Measurements from ENCODE around the gene APOA5.

The APOA5 gene

GRCh38 chr11:116797816-116798215 is 6.1 kb upstream of the APOA5 start:
- DNase-seq (ENCODE audit: low read depth) = no peak

GRCh38 chr11:116796548-116796947 is 4.9 kb upstream of the APOA5 start:
- no peak for DNase-seq (ENCODE audit: low read depth)

- no peak for DNase-seq (ENCODE audit: low read depth)
Measured at GRCh38 chr11:116794851-116795250, 3.2 kb upstream of the APOA5 start.

- DNase-seq (ENCODE audit: low read depth) = no peak
Measured at GRCh38 chr11:116793772-116794097, 2.1 kb upstream of the APOA5 start.

- DNase-seq (ENCODE audit: low read depth) = no peak
Measured at GRCh38 chr11:116792869-116793771, 1.4 kb upstream of the APOA5 start.

- DNase-seq (ENCODE audit: low read depth) = no peak
Measured at GRCh38 chr11:116792144-116792868, 627 bp upstream of the APOA5 start.

GRCh38 chr11:116791002-116791812 is 472 bp downstream of the APOA5 start:
- peak; percentile 74 for DNase-seq (ENCODE audit: low read depth)

GRCh38 chr11:116790167-116791001 is 1.3 kb downstream of the APOA5 start:
- no peak for DNase-seq (ENCODE audit: low read depth)

- DNase-seq (ENCODE audit: low read depth) = no peak
Measured at GRCh38 chr11:116788975-116789374, 2.7 kb downstream of the APOA5 start.

GRCh38 chr11:116788534-116788933 is 3.1 kb downstream of the APOA5 start:
- DNase-seq (ENCODE audit: low read depth) = no peak

GRCh38 chr11:116787786-116788486 is 3.7 kb downstream of the APOA5 start, which contains the start of gene ZPR1:
Gene ZPR1 (minus strand): TSS chr11:116788023. CDS start chr11:116787990, 33 bp downstream.
- DNase-seq (ENCODE audit: low read depth) = peak; percentile 80

- DNase-seq (ENCODE audit: low read depth) = no peak
Measured at GRCh38 chr11:116787436-116787785, 4.3 kb downstream of the APOA5 start.

GRCh38 chr11:116786966-116787365 is 4.7 kb downstream of the APOA5 start:
- DNase-seq (ENCODE audit: low read depth) = no peak

GRCh38 chr11:116786326-116786725 is 5.4 kb downstream of the APOA5 start:
- no peak for DNase-seq (ENCODE audit: low read depth)

GRCh38 chr11:116782728-116783127 is 9.0 kb downstream of the APOA5 start:
- no peak for DNase-seq (ENCODE audit: low read depth)

- no peak for DNase-seq (ENCODE audit: low read depth)
Measured at GRCh38 chr11:116778556-116778955, 13.1 kb downstream of the APOA5 start.

- no peak for DNase-seq (ENCODE audit: low read depth)
Measured at GRCh38 chr11:116777056-116777455, 14.6 kb downstream of the APOA5 start.

- DNase-seq (ENCODE audit: low read depth) = no peak
Measured at GRCh38 chr11:116776522-116776984, 15.1 kb downstream of the APOA5 start.

GRCh38 chr11:116775975-116776374 is 15.7 kb downstream of the APOA5 start:
- DNase-seq (ENCODE audit: low read depth) = no peak

- no peak for DNase-seq (ENCODE audit: low read depth)
Measured at GRCh38 chr11:116774661-116775060, 17.0 kb downstream of the APOA5 start.
